HUES64 (cell line): ENCODE measurements around the gene TGFBR3L.

ENCODE experiments used
- H3K27ac ChIP-seq: 2 replicates; pipeline ENCODE4 v1.7.0; 2013; ENCODE audit warnings: low read depth, low read length, inconsistent platforms
- H3K27me3 ChIP-seq: 2 replicates; pipeline ENCODE4 v1.6.1; 2013; ENCODE audit warnings: mild to moderate bottlenecking, low read length; ENCODE audit not compliant: insufficient read depth
- H3K36me3 ChIP-seq: 2 replicates; pipeline ENCODE4 v1.6.1; 2013; ENCODE audit warnings: mild to moderate bottlenecking, low read length; ENCODE audit not compliant: insufficient read depth
- H3K4me1 ChIP-seq: 2 replicates; pipeline ENCODE4 v1.6.1; 2013; ENCODE audit warnings: mild to moderate bottlenecking, low read length, moderate library complexity; ENCODE audit not compliant: insufficient read depth
- H3K4me3 ChIP-seq: 2 replicates; pipeline ENCODE4 v1.5.1; 2013; ENCODE audit warnings: mild to moderate bottlenecking, low read length, moderate library complexity
- H3K9ac ChIP-seq: 2 replicates; pipeline ENCODE4 v1.6.1; 2013; ENCODE audit warnings: mild to moderate bottlenecking, low read depth, low read length
- H3K9me3 ChIP-seq: 2 replicates; pipeline ENCODE4 v1.6.1; 2013; ENCODE audit warnings: low read depth, low read length; ENCODE audit not compliant: insufficient read depth
- WGBS: fragments of 150-250, 120-280 bp; methylation state at CpG from one replicate; pipeline ENCODE4 v1.1.7; 2013; ENCODE audit warnings: missing lambda C conversion rate; 5-methylcytosine and 5-hydroxymethylcytosine counted together

TGFBR3L gene

GRCh38 chr19:7898967-7899366 lies 15.7 kb upstream of the TGFBR3L start:
- no peaks in the 10 kb centered on the region for H3K36me3 ChIP-seq
- no peaks in the 10 kb centered on the region for H3K9me3 ChIP-seq
- H3K9ac ChIP-seq = no peak overlapping the region
- no peaks in the 10 kb centered on the region for H3K27me3 ChIP-seq
- 96% methylated on average over 16 of the region's 16 CpGs for WGBS
- no peak overlapping the region for H3K27ac ChIP-seq
- peaks cover 4% of the 10 kb centered on the region; the same call in 1 of the 2 replicates for H3K4me1 ChIP-seq
- no peak overlapping the region for H3K4me3 ChIP-seq

DNA sequence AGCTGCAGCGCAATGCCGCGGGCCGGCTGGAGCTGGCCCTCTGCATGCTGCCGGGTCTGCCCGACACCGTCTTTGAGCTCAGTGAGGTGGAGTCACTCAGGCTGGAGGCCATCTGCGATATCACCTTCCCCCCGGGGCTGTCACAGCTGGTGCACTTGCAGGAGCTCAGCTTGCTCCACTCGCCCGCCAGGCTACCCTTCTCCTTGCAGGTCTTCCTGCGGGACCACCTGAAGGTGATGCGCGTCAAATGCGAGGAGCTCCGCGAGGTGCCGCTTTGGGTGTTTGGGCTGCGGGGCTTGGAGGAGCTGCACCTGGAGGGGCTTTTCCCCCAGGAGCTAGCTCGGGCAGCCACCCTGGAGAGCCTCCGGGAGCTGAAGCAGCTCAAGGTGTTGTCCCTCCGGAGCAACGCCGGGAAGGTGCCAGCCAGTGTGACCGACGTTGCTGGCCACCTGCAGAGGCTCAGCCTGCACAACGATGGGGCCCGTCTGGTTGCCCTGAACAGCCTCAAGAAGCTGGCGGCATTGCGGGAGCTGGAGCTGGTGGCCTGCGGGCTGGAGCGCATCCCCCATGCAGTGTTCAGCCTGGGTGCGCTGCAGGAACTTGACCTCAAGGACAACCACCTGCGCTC lies 14.8 kb upstream of the TGFBR3L start:
- Histone ChIP-seq H3K9ac (no peak overlapping the region), H3K36me3 (no peaks in the 10 kb centered on the region), H3K4me1 (peaks cover 4% of the 10 kb centered on the region; the same call in 1 of the 2 replicates), H3K27me3 (no peaks in the 10 kb centered on the region), H3K27ac (no peak overlapping the region), H3K4me3 (no peak overlapping the region), H3K9me3 (no peaks in the 10 kb centered on the region)
- 94% methylated on average over 34 of the region's 34 CpGs for WGBS

DNA sequence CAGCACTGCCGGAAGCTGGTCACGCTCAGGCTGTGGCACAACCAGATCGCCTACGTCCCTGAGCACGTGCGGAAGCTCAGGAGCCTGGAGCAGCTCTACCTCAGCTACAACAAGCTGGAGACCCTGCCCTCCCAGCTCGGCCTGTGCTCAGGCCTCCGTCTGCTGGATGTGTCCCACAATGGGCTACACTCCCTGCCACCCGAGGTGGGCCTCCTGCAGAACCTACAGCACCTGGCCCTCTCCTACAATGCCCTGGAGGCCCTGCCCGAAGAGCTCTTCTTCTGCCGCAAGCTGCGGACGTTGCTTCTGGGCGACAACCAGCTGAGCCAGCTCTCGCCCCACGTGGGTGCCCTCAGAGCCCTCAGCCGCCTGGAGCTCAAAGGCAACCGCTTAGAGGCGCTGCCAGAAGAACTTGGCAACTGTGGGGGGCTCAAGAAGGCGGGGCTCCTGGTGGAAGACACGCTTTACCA lies 14.2 kb upstream of the TGFBR3L start:
- Histone ChIP-seq H3K27ac (no peak overlapping the region), H3K4me3 (no peak overlapping the region), H3K36me3 (no peaks in the 10 kb centered on the region), H3K9me3 (no peaks in the 10 kb centered on the region), H3K9ac (no peak overlapping the region), H3K4me1 (peaks cover 4% of the 10 kb centered on the region; the same call in 1 of the 2 replicates), H3K27me3 (no peaks in the 10 kb centered on the region)
- WGBS = 90% methylated on average over 21 of the region's 21 CpGs

- peaks cover 4% of the 10 kb centered on the region; the same call in 1 of the 2 replicates for H3K4me1 ChIP-seq
- 89% methylated on average over 3 of the region's 3 CpGs for WGBS
- H3K27ac ChIP-seq = no peak overlapping the region
Observed at GRCh38 chr19:7900931-7901330, 13.7 kb upstream of the TGFBR3L start.

GRCh38 chr19:7901337-7901736 lies 13.3 kb upstream of the TGFBR3L start:
- H3K27ac ChIP-seq = no peak overlapping the region
- H3K9me3 ChIP-seq = no peaks in the 10 kb centered on the region
- H3K9ac ChIP-seq = no peak overlapping the region
- WGBS = 88% methylated on average over 6 of the region's 7 CpGs
- no peak overlapping the region for H3K4me3 ChIP-seq
- peaks cover 4% of the 10 kb centered on the region; the same call in 1 of the 2 replicates for H3K4me1 ChIP-seq
- H3K36me3 ChIP-seq = peaks cover 4% of the 10 kb centered on the region; the same call in 1 of the 2 replicates
- H3K27me3 ChIP-seq = no peaks in the 10 kb centered on the region

More at GRCh38 chr19:7900931-7901330, 13.7 kb upstream of the TGFBR3L start:
- Histone ChIP-seq H3K27me3 (no peaks in the 10 kb centered on the region), H3K4me3 (no peak overlapping the region), H3K9me3 (no peaks in the 10 kb centered on the region), H3K36me3 (peaks cover under 1% of the 10 kb centered on the region; the same call in 1 of the 2 replicates), H3K9ac (no peak overlapping the region)

DNA sequence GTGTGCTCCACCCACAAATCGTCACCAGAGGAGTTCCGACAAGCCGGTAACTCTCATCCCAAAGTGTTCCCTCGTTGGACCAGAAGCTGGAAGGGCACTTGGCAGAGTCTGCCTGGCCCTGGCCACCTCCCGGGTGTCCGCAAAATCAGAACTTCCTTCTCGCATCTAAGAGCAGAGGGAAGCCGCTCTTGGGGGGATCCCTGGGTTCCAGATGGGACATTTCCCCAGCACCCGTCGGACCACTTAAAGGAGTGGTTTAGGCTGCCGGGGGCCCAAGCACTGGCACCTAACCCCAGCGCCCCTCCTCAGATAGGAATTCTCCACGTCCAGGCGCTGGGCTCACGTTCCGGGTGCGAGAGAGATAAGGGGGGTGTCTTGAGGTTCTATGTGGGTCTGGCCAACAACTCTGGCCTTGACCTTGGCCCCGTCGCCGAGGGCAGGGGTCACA lies 11.8 kb upstream of the TGFBR3L start:
- H3K9me3 ChIP-seq = no peaks in the 10 kb centered on the region
- peak overlapping the region; percentile 88 for H3K9ac ChIP-seq
- H3K27me3 ChIP-seq = no peaks in the 10 kb centered on the region
- 53% methylated on average over 20 of the region's 20 CpGs for WGBS
- peak overlapping the region; percentile 72 for H3K4me3 ChIP-seq
- H3K36me3 ChIP-seq = peaks cover 6% of the 10 kb centered on the region; the same call in 1 of the 2 replicates
- peaks cover 4% of the 10 kb centered on the region; the same call in 1 of the 2 replicates for H3K4me1 ChIP-seq
- peak overlapping the region; percentile 88 for H3K27ac ChIP-seq

DNA sequence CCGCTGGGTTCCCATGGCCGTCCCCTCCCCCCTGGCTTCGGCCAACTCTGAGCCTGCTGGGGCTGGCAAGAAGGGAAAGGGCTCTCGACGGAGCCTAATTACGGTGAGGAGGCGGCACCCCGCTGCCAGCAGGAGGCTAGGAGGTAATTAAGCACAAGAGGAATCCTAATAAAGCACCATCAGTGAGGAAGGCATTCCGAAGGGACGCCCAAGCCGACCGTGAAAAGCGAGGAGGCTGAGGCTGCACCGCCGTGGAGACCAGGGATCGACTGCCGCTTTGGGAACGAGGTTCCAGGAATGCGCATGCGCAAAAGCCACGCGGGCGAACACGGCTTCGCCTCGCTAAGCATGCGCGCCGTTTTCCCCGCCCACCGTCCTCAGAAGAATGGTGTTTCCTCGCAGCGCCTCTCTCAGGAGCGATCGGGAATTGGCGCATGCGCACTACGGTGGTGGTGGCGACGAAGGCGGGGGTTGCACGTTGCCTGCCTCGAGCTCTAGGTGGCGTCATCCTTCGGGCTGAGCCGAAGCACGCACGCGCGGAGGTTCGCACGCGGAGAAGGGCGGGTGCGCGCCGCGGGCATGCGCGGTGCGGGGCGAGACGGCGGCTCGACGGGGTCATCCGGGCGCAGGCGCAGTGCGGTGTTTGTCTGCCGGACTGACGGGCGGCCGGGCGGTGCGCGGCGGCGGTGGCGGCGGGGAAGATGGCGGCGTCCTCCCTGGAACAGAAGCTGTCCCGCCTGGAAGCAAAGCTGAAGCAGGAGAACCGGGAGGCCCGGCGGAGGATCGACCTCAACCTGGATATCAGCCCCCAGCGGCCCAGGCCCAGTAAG lies 11.2 kb upstream of the TGFBR3L start, which contains the start of gene MAP2K7:
MAP2K7 (plus strand) TSS at position 634 of the 830 bp plus-strand sequence; CDS start at position 702, 68 bp downstream.
- no peaks in the 10 kb centered on the region for H3K27me3 ChIP-seq
- peak within 1 kb of the TSS; percentile 88 for H3K27ac ChIP-seq
- peaks cover 6% of the 10 kb centered on the region; the same call in 1 of the 2 replicates for H3K36me3 ChIP-seq
- H3K4me3 ChIP-seq = peak within 1 kb of the TSS; percentile 92
- peak within 1 kb of the TSS; percentile 88 for H3K9ac ChIP-seq
- WGBS = under 1% methylated on average over 89 of the region's 89 CpGs
- H3K4me1 ChIP-seq = peaks cover 4% of the 10 kb centered on the region; the same call in 1 of the 2 replicates
- no peaks in the 10 kb centered on the region for H3K9me3 ChIP-seq

DNA sequence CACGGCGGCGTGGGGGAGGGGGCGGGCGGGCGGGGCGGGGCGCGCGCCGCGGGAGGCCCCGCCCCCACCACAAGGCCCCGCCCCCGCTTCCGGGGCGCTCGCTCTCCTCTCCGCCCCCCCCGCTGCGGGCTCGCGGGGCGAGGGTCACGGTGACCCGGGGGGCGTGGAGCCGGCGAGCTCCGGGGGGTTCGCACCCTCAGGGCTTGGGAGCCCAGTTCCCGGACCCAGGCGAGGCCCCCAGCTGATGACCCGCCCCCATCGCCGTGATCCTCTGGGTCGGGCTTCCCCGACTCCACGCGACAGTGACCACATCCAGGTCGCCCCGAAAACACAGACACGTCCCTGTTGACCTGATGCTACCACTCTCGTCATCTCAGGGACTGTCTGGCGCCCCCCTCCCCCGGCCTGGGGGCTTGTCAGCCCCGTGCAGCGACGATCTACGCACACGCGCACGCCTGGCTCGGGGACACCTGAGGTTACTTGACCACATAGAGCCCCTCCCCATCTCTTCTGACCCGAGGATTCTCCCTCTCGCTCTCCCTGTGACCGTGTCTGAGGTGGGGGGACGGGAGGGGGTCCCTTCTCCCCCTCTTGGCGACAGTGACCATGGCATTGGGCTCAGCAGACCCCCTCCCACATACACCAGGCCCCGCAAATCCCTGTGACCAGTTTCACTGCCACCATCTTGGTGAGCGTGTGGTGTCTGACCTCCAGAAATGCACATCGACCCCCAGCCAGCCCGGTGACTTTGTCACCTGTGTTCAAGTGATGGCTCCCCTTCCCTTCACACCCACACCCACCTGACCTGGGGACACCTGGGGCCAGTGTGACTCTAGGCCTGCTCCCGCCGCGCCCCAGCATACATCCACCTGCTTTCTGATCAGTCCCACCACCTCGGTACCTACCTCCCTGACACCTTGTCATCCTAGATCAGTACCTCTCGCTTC lies 10.3 kb upstream of the TGFBR3L start:
- peak overlapping the region; percentile 74 for H3K9ac ChIP-seq
- peaks cover 4% of the 10 kb centered on the region; the same call in 1 of the 2 replicates for H3K4me1 ChIP-seq
- 12% methylated on average over 65 of the region's 68 CpGs for WGBS
- no peaks in the 10 kb centered on the region for H3K9me3 ChIP-seq
- H3K27me3 ChIP-seq = no peaks in the 10 kb centered on the region
- peaks cover 6% of the 10 kb centered on the region; the same call in 1 of the 2 replicates for H3K36me3 ChIP-seq
- H3K4me3 ChIP-seq = peak overlapping the region; percentile 92
- peak overlapping the region; percentile 87; the same call in 1 of the 2 replicates for H3K27ac ChIP-seq

DNA sequence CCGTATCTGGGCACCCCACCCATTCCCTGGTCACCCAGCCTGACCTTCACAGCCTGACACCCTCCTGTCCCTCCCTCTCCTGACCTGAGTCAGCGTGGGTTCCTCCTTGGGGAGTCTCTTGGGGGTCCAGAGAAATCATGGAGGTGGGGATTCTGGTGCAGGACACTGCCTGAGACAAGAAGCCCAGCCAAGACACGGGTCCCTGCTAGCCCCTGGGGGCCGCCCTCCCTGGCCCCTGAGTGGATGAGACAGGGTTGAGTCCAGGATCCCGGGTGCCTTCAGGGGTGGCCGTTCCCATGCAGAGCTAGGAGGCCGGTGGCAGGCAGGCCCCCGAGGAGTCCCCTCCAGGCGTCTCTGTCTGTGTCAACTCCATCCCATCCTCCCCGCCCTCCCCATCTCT lies 9.4 kb upstream of the TGFBR3L start:
- H3K27me3 ChIP-seq = no peaks in the 10 kb centered on the region
- no peaks in the 10 kb centered on the region for H3K9me3 ChIP-seq
- no peak overlapping the region for H3K9ac ChIP-seq
- H3K4me3 ChIP-seq = no peak overlapping the region
- H3K27ac ChIP-seq = no peak overlapping the region
- H3K4me1 ChIP-seq = peaks cover 4% of the 10 kb centered on the region; the same call in 1 of the 2 replicates
- 81% methylated on average over 10 of the region's 10 CpGs for WGBS
- peaks cover 12% of the 10 kb centered on the region for H3K36me3 ChIP-seq

GRCh38 chr19:7905859-7906258 lies 8.8 kb upstream of the TGFBR3L start:
- H3K9me3 ChIP-seq = no peaks in the 10 kb centered on the region
- H3K4me1 ChIP-seq = peaks cover 4% of the 10 kb centered on the region; the same call in 1 of the 2 replicates
- 90% methylated on average over 10 of the region's 10 CpGs for WGBS
- no peak overlapping the region for H3K9ac ChIP-seq
- no peaks in the 10 kb centered on the region for H3K27me3 ChIP-seq
- no peak overlapping the region for H3K27ac ChIP-seq
- H3K36me3 ChIP-seq = peaks cover 18% of the 10 kb centered on the region
- H3K4me3 ChIP-seq = no peak overlapping the region
